Neural progenitor cell (in vitro differentiated cells): Measurements from ENCODE around the gene NR1D1. TPM values are rescaled to one million over a fixed set of nuclear protein-coding genes. Genes with fewer than 3 reads are reported as not detected.

Experiments
- DNase-seq: peaks from one replicate; pipeline ENCODE4 v3.0.0-alpha.2; 2016; ENCODE audit warnings: low spot score
- H2AFZ ChIP-seq: fragments of 200-600 bp; sonication (generic); replicated peaks from 2 replicates; pipeline ENCODE4 v1.6.1; 2016; ENCODE audit warnings: antibody characterized with exemption
- H3F3A ChIP-seq: fragments of 200-600 bp; sonication (generic); 2 replicates; pipeline ENCODE4 v1.6.1; 2016; ENCODE audit warnings: antibody characterized with exemption, low read depth
- H3K27ac ChIP-seq: fragments of 200-600 bp; sonication (generic); 2 replicates; pipeline ENCODE4 v1.5.1; 2016; ENCODE audit warnings: mild to moderate bottlenecking
- H3K27me3 ChIP-seq: fragments of 200-600 bp; sonication (generic); 2 replicates; pipeline ENCODE4 v1.6.1; 2016; ENCODE audit warnings: mild to moderate bottlenecking, moderate library complexity
- H3K36me3 ChIP-seq: fragments of 200-600 bp; sonication (generic); 2 replicates; pipeline ENCODE4 v1.5.1; 2016
- H3K4me1 ChIP-seq: fragments of 200-600 bp; sonication (generic); 2 replicates; pipeline ENCODE4 v1.6.1; 2016; ENCODE audit warnings: mixed run types
- H3K4me2 ChIP-seq: fragments of 200-600 bp; sonication (generic); 2 replicates; pipeline ENCODE4 v1.6.1; 2016
- H3K4me3 ChIP-seq: fragments of 200-600 bp; sonication (generic); 2 replicates; pipeline ENCODE4 v1.5.1; 2016
- H3K79me2 ChIP-seq: fragments of 200-600 bp; sonication (generic); 2 replicates; pipeline ENCODE4 v1.6.1; 2016; ENCODE audit warnings: low read depth
- H3K9ac ChIP-seq: fragments of 200-600 bp; sonication (generic); 2 replicates; pipeline ENCODE4 v1.6.1; 2016
- H3K9me3 ChIP-seq: fragments of 200-600 bp; sonication (generic); 2 replicates; pipeline ENCODE4 v1.5.1; 2016; ENCODE audit warnings: low read depth
- H4K20me1 ChIP-seq: fragments of 200-600 bp; sonication (generic); 2 replicates; pipeline ENCODE4 v1.6.1; 2016; ENCODE audit warnings: low read depth
- H3K27ac Mint-ChIP-seq: 3 replicates; pipeline ENCODE4 v1.8.0; 2021; ENCODE audit warnings: mixed read lengths
- H3K27me3 Mint-ChIP-seq: 2 replicates; pipeline ENCODE4 v1.8.0; 2022; ENCODE audit warnings: low read depth, mild to moderate bottlenecking, inconsistent platforms, moderate library complexity, mixed read lengths; ENCODE audit not compliant: insufficient read depth
- H3K36me3 Mint-ChIP-seq: 3 replicates; pipeline ENCODE4 v1.8.0; 2021; ENCODE audit warnings: mixed read lengths
- H3K4me1 Mint-ChIP-seq: 3 replicates; pipeline ENCODE4 v1.8.0; 2021; ENCODE audit warnings: mixed read lengths
- H3K4me3 Mint-ChIP-seq: 3 replicates; pipeline ENCODE4 v1.8.0; 2021; ENCODE audit warnings: mild to moderate bottlenecking, moderate library complexity, mixed read lengths
- H3K9me3 Mint-ChIP-seq: 3 replicates; pipeline ENCODE4 v1.8.0; 2020; ENCODE audit warnings: mixed read lengths
- EZH2 ChIP-seq: fragments of 200-600 bp; sonication (generic); IDR thresholded peaks from 2 replicates; pipeline ENCODE4 v1.6.1; 2017; ENCODE audit warnings: antibody characterized with exemption, mild to moderate bottlenecking, moderate library complexity
- EZH2phosphoT487 ChIP-seq: fragments of 200-600 bp; sonication (generic); IDR thresholded peaks from 2 replicates; pipeline ENCODE4 v1.6.1; 2017; ENCODE audit warnings: antibody characterized with exemption
- total RNA-seq: library from RNA; depleted of rRNA; stranded (reverse); fragments of >200 nt; gene quantifications from 2 replicates; pipeline ENCODE4 v1.2.3, GENCODE V29; 2015; ENCODE audit warnings: low replicate concordance
- TF ChIP-seq, protein P1 (sequence below): fragments of 200-600 bp; sonication (generic); IDR thresholded peaks from 2 replicates; pipeline ENCODE4 v1.5.1; 2017; ENCODE audit warnings: antibody characterized with exemption, mild to moderate bottlenecking

Gene NR1D1
- total RNA-seq, 1 donor from 2014 or later: 0.24 TPM

DNA sequence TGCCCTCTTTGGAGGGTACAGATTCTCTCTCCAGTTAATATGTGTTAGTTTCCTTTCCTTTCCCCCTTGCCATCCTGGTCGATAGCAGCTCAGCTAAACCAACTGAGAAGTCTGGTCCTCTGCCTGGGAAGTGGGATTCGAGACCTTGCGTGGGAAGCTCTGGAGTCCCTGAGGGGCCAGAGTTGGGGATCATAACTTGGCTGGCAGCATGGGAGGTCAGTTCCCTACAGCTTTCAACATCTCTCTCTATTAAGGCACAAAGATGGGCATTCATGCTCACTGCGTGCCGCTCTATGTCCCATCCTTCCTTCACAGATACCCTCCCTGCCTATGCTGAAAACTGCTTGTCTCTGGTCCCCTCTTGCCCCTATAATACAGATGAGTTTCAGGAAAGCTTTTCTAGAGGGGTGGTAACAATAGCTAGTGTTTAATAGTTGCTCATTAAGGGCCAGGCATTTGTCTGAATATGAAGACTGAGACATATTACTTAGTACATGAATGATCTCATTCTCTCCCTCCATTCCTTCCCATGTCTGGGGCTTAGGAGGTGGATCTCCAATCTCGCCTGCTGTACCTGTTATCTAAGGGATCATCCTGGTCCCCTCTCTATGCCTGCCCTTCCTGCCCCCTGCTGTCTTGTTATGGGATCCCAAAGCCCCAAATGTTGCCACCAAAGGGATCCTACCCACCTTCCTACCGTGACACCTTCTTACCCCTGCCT lies 26.8 kb downstream of the NR1D1 start:
- Histone ChIP-seq H2AFZ (no peak overlapping the region), H3K27ac (no peak overlapping the region), H3K9me3 (no peaks in the 10 kb centered on the region), H3K4me3 (no peak overlapping the region), H3K4me2 (no peak overlapping the region), H3K4me1 (peaks cover 47% of the 10 kb centered on the region), H3F3A (peaks cover 6% of the 10 kb centered on the region), H3K36me3 (no peaks in the 10 kb centered on the region), H4K20me1 (no peaks in the 10 kb centered on the region), H3K79me2 (no peaks in the 10 kb centered on the region), H3K9ac (no peak overlapping the region), H3K27me3 (no peaks in the 10 kb centered on the region)
- no peak for DNase-seq
- TF ChIP-seq, protein P1, sequence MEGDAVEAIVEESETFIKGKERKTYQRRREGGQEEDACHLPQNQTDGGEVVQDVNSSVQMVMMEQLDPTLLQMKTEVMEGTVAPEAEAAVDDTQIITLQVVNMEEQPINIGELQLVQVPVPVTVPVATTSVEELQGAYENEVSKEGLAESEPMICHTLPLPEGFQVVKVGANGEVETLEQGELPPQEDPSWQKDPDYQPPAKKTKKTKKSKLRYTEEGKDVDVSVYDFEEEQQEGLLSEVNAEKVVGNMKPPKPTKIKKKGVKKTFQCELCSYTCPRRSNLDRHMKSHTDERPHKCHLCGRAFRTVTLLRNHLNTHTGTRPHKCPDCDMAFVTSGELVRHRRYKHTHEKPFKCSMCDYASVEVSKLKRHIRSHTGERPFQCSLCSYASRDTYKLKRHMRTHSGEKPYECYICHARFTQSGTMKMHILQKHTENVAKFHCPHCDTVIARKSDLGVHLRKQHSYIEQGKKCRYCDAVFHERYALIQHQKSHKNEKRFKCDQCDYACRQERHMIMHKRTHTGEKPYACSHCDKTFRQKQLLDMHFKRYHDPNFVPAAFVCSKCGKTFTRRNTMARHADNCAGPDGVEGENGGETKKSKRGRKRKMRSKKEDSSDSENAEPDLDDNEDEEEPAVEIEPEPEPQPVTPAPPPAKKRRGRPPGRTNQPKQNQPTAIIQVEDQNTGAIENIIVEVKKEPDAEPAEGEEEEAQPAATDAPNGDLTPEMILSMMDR: no peak
- no peak for TF ChIP-seq EZH2phosphoT487
- no peak for TF ChIP-seq EZH2
- Mint-ChIP-seq H3K27ac (peak overlapping the region; percentile 46), H3K9me3 (no peaks in the 10 kb centered on the region), H3K4me3 (peak overlapping the region; percentile 63), H3K27me3 (no peaks in the 10 kb centered on the region), H3K36me3 (no peaks in the 10 kb centered on the region), H3K4me1 (peaks cover 59% of the 10 kb centered on the region)

DNA sequence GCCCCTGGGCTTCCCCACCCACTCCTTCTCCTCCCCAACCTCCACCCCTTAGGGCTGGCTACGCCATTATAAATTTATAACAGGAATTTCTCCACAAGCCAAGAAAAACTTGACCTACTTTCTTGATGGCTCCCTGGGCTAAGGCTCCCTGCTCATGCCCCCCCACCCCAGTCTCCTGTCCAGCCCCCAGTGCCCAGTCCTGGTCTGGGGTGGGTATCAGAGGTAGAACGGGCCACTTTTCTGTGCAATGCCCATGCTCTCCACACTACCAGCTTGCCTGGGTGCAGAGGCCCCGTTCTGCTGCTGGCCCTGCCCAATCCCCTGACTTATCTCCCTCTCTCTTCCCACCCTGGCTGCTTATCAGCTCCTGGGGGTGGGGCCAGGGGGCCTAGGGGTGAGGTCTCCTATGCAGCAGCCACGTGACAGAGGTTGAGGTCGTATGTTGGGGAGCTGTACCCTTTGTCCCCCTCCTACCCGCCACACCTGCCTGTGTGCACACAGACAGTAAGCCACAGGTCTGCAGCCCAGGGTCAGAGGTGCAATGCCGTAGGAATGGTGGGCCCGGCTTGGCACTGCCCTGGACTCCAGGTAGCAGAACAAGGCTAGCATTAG lies 27.5 kb downstream of the NR1D1 start:
- H3K36me3 Mint-ChIP-seq: no peaks in the 10 kb centered on the region
- no peak overlapping the region for H3K4me3 Mint-ChIP-seq
- H3K9me3 Mint-ChIP-seq: no peaks in the 10 kb centered on the region
- Histone ChIP-seq H3K79me2 (no peaks in the 10 kb centered on the region), H3K27me3 (no peaks in the 10 kb centered on the region), H3K4me2 (no peak overlapping the region), H3K4me3 (no peak overlapping the region), H2AFZ (no peak overlapping the region), H3K9ac (no peak overlapping the region), H3F3A (peaks cover 10% of the 10 kb centered on the region), H3K27ac (no peak overlapping the region), H3K9me3 (no peaks in the 10 kb centered on the region), H4K20me1 (no peaks in the 10 kb centered on the region), H3K4me1 (peaks cover 54% of the 10 kb centered on the region), H3K36me3 (no peaks in the 10 kb centered on the region)
- H3K27me3 Mint-ChIP-seq: no peaks in the 10 kb centered on the region
- TF ChIP-seq, protein P1: no peak
- TF ChIP-seq EZH2phosphoT487 (no peak), EZH2 (no peak)
- H3K4me1 Mint-ChIP-seq: peaks cover 66% of the 10 kb centered on the region
- no peak overlapping the region for H3K27ac Mint-ChIP-seq
- DNase-seq: no peak

DNA sequence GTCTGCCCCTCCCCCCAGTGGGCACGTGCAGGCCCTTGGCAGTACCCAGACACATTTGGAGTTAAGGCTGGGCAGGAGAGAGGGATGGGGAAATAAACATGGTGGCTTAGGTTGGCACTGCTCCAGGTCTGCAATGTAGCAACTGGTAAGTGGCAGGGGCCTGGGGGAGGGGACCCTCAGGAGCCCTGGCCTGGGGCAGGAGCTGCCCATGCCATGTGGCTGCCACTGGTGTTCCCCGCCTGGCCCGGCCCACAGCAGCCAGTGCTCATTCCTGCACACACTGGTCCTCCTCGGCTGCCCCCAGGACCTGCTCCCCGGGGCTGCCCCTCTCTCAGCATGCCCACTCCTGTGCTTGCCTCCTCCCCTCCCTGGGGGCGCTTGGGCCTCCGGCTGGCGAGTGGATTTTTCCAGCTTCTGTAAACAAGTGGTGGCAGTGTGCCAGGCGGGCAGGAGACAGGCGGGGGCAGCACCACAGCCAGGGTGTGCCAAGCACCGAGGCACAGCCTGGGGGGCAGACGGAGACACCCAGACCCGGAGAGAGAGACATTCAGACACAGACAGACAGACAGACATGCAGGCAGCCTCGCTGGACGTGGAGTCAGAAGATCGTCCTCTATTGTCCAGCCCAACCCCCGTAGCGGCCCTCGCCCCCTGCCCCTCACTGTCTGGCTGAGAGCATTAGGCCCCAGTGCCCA lies 28.2 kb downstream of the NR1D1 start:
- no peak overlapping the region for H2AFZ ChIP-seq
- Mint-ChIP-seq H3K27me3 (no peaks in the 10 kb centered on the region), H3K27ac (no peak overlapping the region), H3K36me3 (no peaks in the 10 kb centered on the region), H3K9me3 (no peaks in the 10 kb centered on the region), H3K4me3 (no peak overlapping the region), H3K4me1 (peaks cover 73% of the 10 kb centered on the region)
- H3K9ac ChIP-seq: no peak overlapping the region
- H3F3A ChIP-seq: peaks cover 10% of the 10 kb centered on the region
- H3K4me1 ChIP-seq: peaks cover 54% of the 10 kb centered on the region
- peaks cover 6% of the 10 kb centered on the region for H3K79me2 ChIP-seq
- H3K36me3 ChIP-seq: no peaks in the 10 kb centered on the region
- H3K4me3 ChIP-seq: no peak overlapping the region
- DNase-seq: no peak
- H3K9me3 ChIP-seq: no peaks in the 10 kb centered on the region
- no peak overlapping the region for H3K27ac ChIP-seq
- TF ChIP-seq EZH2 (no peak), EZH2phosphoT487 (no peak)
- TF ChIP-seq, protein P1: no peak
- H3K27me3 ChIP-seq: no peaks in the 10 kb centered on the region
- H4K20me1 ChIP-seq: no peaks in the 10 kb centered on the region
- no peak overlapping the region for H3K4me2 ChIP-seq
